ENCODE results near the gene RAPH1.

DNA sequence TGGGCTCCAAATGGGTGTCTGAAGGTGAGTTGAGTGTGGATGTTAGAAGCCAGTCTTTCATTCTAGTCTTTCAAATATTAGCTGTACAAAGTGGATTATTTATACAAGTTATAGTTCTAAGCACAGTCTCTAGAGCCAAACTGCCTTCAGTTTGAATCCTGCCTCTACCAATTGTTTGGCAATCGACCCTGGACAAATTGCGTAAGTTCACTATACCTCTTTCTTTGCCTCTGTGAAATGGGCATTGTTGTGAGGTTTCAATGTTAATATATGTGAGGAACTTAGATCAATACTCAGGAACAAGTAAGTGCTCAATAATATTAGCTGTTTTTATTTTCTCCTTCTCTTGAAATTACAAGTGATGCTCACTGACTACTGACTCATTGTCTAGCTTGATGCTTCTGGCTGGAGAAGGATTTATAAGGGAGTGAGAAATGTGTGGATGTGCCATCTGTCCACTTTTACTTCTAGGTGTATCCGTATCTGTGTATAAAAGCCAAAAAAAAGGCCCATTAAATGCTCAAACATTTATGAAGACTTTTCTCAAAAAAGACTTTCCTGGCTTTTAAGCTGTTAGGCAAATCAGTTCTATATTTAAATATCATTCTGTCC is 48.1 kb upstream of the RAPH1 start:
- TF ChIP-seq EZH2 (IDR thresholded peaks at IDR 0.05; ENCODE audit: insufficient read depth, low read length) (no peak), CTCF (IDR thresholded peaks at IDR 0.05; ENCODE audit: insufficient read depth, low read depth, low read length) (no peak)
